ENCODE results near the gene RAB23. TPM values are rescaled to one million over a fixed set of nuclear protein-coding genes. Genes with fewer than 3 reads are reported as not detected.
A peak's percentile ranks its signal among the peaks of the same experiment; 100 is the strongest.

Gene RAB23
- total RNA-seq, 4 donors from 2014 or later = 21.7 to 28.5 (median 25.1) TPM

GRCh38 chr6:57259064-57259463 is 37.0 kb upstream of the RAB23 start:
- H3K4me3 ChIP-seq = no peak overlapping the region

GRCh38 chr6:57257911-57258541 is 35.9 kb upstream of the RAB23 start:
- Histone ChIP-seq H3K36me3 (no peaks in the 10 kb centered on the region), H3K27me3 (no peaks in the 10 kb centered on the region), H3K27ac (peak overlapping the region; percentile 80 to 88 (median 86)), H3K9me3 (no peaks in the 10 kb centered on the region), H3K4me3 (no peak overlapping the region), H3K4me1 (peaks cover 8 to 25% (median 11%) of the 10 kb centered on the region in 4 donors)
- no peak for DNase-seq
- in situ Hi-C loops (cut with MboI; ENCODE audit: low pct_ligation_motif_present in 1 of 4, low pct_unique_long_range_greater_than_20kb in 1 of 4, low sequenced_read_pairs in 3 of 4) (no loop called here), intact Hi-C loops (cut with DNase I; ENCODE audit: low total_unique reads) (no loop called here)
- peak; percentile 57 to 82 (median 74) for TF ChIP-seq POLR2AphosphoS5 (IDR thresholded peaks at IDR 0.05)
- TF ChIP-seq EP300 (IDR thresholded peaks at IDR 0.05; ENCODE audit: low read depth) = peak; percentile 90
- no peak for TF ChIP-seq CTCF (IDR thresholded peaks at IDR 0.05)
- 65 to 66% methylated on average over 10 of the region's 10 CpGs for WGBS, 2 donors (ENCODE audit: low coverage in 1 of 2)

More at GRCh38 chr6:57259064-57259463, 37.0 kb upstream of the RAB23 start:
- H3K9me3 ChIP-seq = no peaks in the 10 kb centered on the region
- 79 to 83% methylated on average over 1 to 2 of the region's 2 CpGs for WGBS, 2 donors (ENCODE audit: low coverage in 1 of 2)
- no peaks in the 10 kb centered on the region for H3K27me3 ChIP-seq
- H3K36me3 ChIP-seq = no peaks in the 10 kb centered on the region
- no peak for DNase-seq
- peak overlapping the region; percentile 80 to 88 (median 86) for H3K27ac ChIP-seq
- in situ Hi-C loops (cut with MboI; ENCODE audit: low pct_ligation_motif_present in 1 of 4, low pct_unique_long_range_greater_than_20kb in 1 of 4, low sequenced_read_pairs in 3 of 4) = no loop called here
- H3K4me1 ChIP-seq = peaks cover 8 to 25% (median 10%) of the 10 kb centered on the region in 4 donors
- intact Hi-C loops (cut with DNase I; ENCODE audit: low total_unique reads) = no loop called here
- TF ChIP-seq POLR2A (IDR thresholded peaks at IDR 0.05) = no peak
- no peak for TF ChIP-seq CTCF (IDR thresholded peaks at IDR 0.05)
- TF ChIP-seq POLR2AphosphoS5 (IDR thresholded peaks at IDR 0.05) = no peak
- no peak for TF ChIP-seq EP300 (IDR thresholded peaks at IDR 0.05; ENCODE audit: low read depth)

- Histone ChIP-seq H3K4me1 (peaks cover 4 to 21% (median 8%) of the 10 kb centered on the region in 4 donors), H3K9me3 (no peaks in the 10 kb centered on the region), H3K4me3 (no peak overlapping the region), H3K27me3 (no peaks in the 10 kb centered on the region), H3K36me3 (no peaks in the 10 kb centered on the region), H3K27ac (peak overlapping the region; percentile 80 to 88 (median 86))
- in situ Hi-C loops (cut with MboI; ENCODE audit: low pct_ligation_motif_present in 1 of 4, low pct_unique_long_range_greater_than_20kb in 1 of 4, low sequenced_read_pairs in 3 of 4) = no loop called here
- WGBS, 2 donors (ENCODE audit: low coverage in 1 of 2) = 95 to 100% methylated on average over 1 of the region's 1 CpG
- intact Hi-C loops (cut with DNase I; ENCODE audit: low total_unique reads) = no loop called here
- DNase-seq = no peak
- TF ChIP-seq CTCF (IDR thresholded peaks at IDR 0.05) (no peak), EP300 (IDR thresholded peaks at IDR 0.05; ENCODE audit: low read depth) (no peak), POLR2A (IDR thresholded peaks at IDR 0.05) (no peak), POLR2AphosphoS5 (IDR thresholded peaks at IDR 0.05) (no peak)
These were observed 34.4 kb upstream of the RAB23 start for GRCh38 chr6:57256541-57256940.

- Histone ChIP-seq H3K4me3 (no peak overlapping the region), H3K4me1 (peaks cover 4 to 21% (median 8%) of the 10 kb centered on the region in 4 donors), H3K9me3 (no peaks in the 10 kb centered on the region), H3K27ac (peak overlapping the region in 3 of 4 donors; percentile 85 to 88 (median 87)), H3K36me3 (no peaks in the 10 kb centered on the region), H3K27me3 (no peaks in the 10 kb centered on the region)
- no peak for TF ChIP-seq POLR2AphosphoS5 (IDR thresholded peaks at IDR 0.05)
- no peak for TF ChIP-seq POLR2A (IDR thresholded peaks at IDR 0.05)
- TF ChIP-seq EP300 (IDR thresholded peaks at IDR 0.05; ENCODE audit: low read depth) = no peak
- no peak for TF ChIP-seq CTCF (IDR thresholded peaks at IDR 0.05)
- in situ Hi-C loops (cut with MboI; ENCODE audit: low pct_ligation_motif_present in 1 of 4, low pct_unique_long_range_greater_than_20kb in 1 of 4, low sequenced_read_pairs in 3 of 4) (no loop called here), intact Hi-C loops (cut with DNase I; ENCODE audit: low total_unique reads) (no loop called here)
- WGBS, 2 donors (ENCODE audit: low coverage in 1 of 2) = 74 to 82% methylated on average over 4 of the region's 4 CpGs
- no peak for DNase-seq
These were observed 33.5 kb upstream of the RAB23 start for GRCh38 chr6:57255451-57256169.
